Measurements from ENCODE around the gene MYL3. TPM values are rescaled to one million over a fixed set of nuclear protein-coding genes. Genes with fewer than 3 reads are reported as not detected.

The MYL3 gene
- total and polyA plus RNA-seq, 2 of the 4 experiments (the other 2 are of a cell fraction): 0.09 TPM; not detected in 1

Other genes with a start within 250 kb of the MYL3 start
- 1.4 and 2.2 TPM in 2 replicates for gene ALS2CL, start 169.8 kb downstream of the MYL3 start, total RNA-seq (2012; rRNA removed)
- 4.6 and 4.8 TPM in 2 replicates for gene ALS2CL, start 169.8 kb downstream of the MYL3 start, polyA plus RNA-seq (2012; rRNA removed)
- not detected in 2 replicates for gene TMIE, start 162.1 kb downstream of the MYL3 start, total RNA-seq (2012; rRNA removed)
- gene TMIE, start 162.1 kb downstream of the MYL3 start, polyA plus RNA-seq (2012; rRNA removed): 0.10 and 0.12 TPM in 2 replicates
- gene PRSS50, start 145.6 kb downstream of the MYL3 start, total RNA-seq (2012; rRNA removed): not detected in 2 replicates
- not detected in 2 replicates for gene PRSS50, start 145.6 kb downstream of the MYL3 start, polyA plus RNA-seq (2012; rRNA removed)
- under 0.01 and 0.18 TPM in 2 replicates for gene PTH1R, start 14.3 kb upstream of the MYL3 start, total RNA-seq (2012; rRNA removed)
- 0.15 and 0.56 TPM in 2 replicates for gene PTH1R, start 14.3 kb upstream of the MYL3 start, polyA plus RNA-seq (2012; rRNA removed)
- gene CCDC12, start 113.3 kb upstream of the MYL3 start, total RNA-seq (2012; rRNA removed): 15.2 and 21.7 TPM in 2 replicates
- 35.1 and 41.7 TPM in 2 replicates for gene CCDC12, start 113.3 kb upstream of the MYL3 start, polyA plus RNA-seq (2012; rRNA removed)
- 2.2 TPM in 2 replicates for gene NBEAL2, start 116.2 kb upstream of the MYL3 start, total RNA-seq (2012; rRNA removed)
- gene NBEAL2, start 116.2 kb upstream of the MYL3 start, polyA plus RNA-seq (2012; rRNA removed): 11.7 and 12.5 TPM in 2 replicates